ENCODE results near the gene NSUN3.
"Not testable (repeated sequence)": the region's sequence is repeated elsewhere in the genome, so short reads cannot be mapped to it uniquely, and the experiment has no call there.

The NSUN3 gene

DNA sequence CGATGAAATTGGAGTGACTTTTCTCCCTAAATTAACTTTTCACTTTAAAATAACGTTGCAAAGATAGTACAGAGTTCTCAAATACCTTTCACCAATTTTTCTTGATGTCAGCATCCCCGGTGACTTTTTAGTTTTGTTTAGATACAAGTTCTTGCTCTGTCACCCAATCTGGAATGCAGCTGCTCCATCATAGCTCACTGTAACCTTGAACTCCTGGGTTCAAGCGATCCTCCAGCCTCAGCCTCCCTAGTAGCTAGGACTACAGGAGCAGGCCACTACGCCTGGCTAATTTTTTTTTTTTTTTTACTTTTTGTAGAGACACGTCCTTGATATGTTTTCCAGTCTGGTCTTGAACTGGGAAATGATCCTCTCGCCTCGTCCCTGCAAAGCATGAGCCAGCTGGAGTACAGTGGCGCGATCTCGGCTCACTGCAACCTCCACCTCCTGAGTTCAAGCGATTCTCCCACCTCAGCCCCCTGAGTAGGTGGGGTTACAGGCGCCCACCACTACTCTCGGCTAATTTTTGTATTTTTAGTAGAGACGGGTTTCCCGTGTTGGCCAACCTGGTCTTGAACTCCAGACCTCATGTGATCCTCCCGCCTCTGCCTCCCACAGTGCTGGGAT lies 747 bp downstream of the NSUN3 start:
- H3K36me3 ChIP-seq (ENCODE audit: insufficient read depth, low read length), result no peaks in the 10 kb centered on the region; the same call in 1 of the 2 replicates
- H3K4me1 ChIP-seq (ENCODE audit: insufficient read depth, low read length), result no peaks in the 10 kb centered on the region; the same call in 1 of the 2 replicates
- peak overlapping the region; percentile 98 for H3K9ac ChIP-seq (ENCODE audit: low read depth, low read length)
- no peaks in the 10 kb centered on the region for H3K9me3 ChIP-seq (ENCODE audit: control insufficient read depth, insufficient read depth, low read length)

DNA sequence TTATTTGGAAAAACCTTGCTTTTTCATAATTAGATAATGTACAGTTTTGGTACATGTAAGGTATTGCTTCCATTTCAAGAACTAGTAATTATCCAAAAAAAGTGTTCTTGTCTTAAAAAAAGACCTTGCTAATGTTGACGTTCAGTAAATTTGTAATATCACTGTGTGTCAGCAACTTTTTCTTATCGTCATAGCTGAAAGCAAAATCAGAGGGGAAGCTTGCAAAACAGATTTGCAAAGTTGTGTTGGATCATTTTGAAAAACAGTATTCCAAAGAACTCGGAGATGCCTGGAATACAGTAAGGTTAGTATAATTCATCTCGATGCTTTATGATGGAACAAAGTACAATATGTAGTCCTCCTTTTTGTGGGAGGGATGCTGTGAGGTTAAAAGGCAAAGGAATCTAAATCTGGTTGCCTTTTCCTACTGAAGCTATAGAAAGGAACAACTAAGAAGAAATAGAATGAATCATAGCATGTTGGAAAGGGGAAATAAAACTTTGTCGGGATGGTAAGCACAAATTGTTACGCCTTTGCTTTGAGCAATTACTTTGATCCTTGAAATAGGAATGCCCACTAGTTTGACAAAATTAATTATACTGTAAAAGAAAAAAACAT lies 1.5 kb downstream of the NSUN3 start:
- no peaks in the 10 kb centered on the region; the same call in 1 of the 2 replicates for H3K4me1 ChIP-seq (ENCODE audit: insufficient read depth, low read length)
- H3K9ac ChIP-seq (ENCODE audit: low read depth, low read length), result no peak overlapping the region
- no peaks in the 10 kb centered on the region for H3K9me3 ChIP-seq (ENCODE audit: control insufficient read depth, insufficient read depth, low read length)
- no peaks in the 10 kb centered on the region; the same call in 1 of the 2 replicates for H3K36me3 ChIP-seq (ENCODE audit: insufficient read depth, low read length)

GRCh38 chr3:94065122-94065521 lies 2.3 kb downstream of the NSUN3 start:
- H3K9ac ChIP-seq (ENCODE audit: low read depth, low read length), result no peak overlapping the region
- no peaks in the 10 kb centered on the region for H3K9me3 ChIP-seq (ENCODE audit: control insufficient read depth, insufficient read depth, low read length)
- H3K36me3 ChIP-seq (ENCODE audit: insufficient read depth, low read length), result no peaks in the 10 kb centered on the region; the same call in 1 of the 2 replicates
- H3K4me1 ChIP-seq (ENCODE audit: insufficient read depth, low read length), result no peaks in the 10 kb centered on the region; the same call in 1 of the 2 replicates

- H3K9ac ChIP-seq (ENCODE audit: low read depth, low read length), result no peak overlapping the region
- no peaks in the 10 kb centered on the region for H3K9me3 ChIP-seq (ENCODE audit: control insufficient read depth, insufficient read depth, low read length)
- H3K36me3 ChIP-seq (ENCODE audit: insufficient read depth, low read length), result no peaks in the 10 kb centered on the region; the same call in 1 of the 2 replicates
- no peaks in the 10 kb centered on the region; the same call in 1 of the 2 replicates for H3K4me1 ChIP-seq (ENCODE audit: insufficient read depth, low read length)
Observed at GRCh38 chr3:94065819-94066480, 3.1 kb downstream of the NSUN3 start.

GRCh38 chr3:94066506-94067500 lies 3.9 kb downstream of the NSUN3 start:
- Histone ChIP-seq H3K36me3 (ENCODE audit: insufficient read depth, low read length) (no peaks in the 10 kb centered on the region; the same call in 1 of the 2 replicates), H3K4me1 (ENCODE audit: insufficient read depth, low read length) (no peaks in the 10 kb centered on the region; the same call in 1 of the 2 replicates), H3K9ac (ENCODE audit: low read depth, low read length) (no peak overlapping the region), H3K9me3 (ENCODE audit: control insufficient read depth, insufficient read depth, low read length) (no peaks in the 10 kb centered on the region)

DNA sequence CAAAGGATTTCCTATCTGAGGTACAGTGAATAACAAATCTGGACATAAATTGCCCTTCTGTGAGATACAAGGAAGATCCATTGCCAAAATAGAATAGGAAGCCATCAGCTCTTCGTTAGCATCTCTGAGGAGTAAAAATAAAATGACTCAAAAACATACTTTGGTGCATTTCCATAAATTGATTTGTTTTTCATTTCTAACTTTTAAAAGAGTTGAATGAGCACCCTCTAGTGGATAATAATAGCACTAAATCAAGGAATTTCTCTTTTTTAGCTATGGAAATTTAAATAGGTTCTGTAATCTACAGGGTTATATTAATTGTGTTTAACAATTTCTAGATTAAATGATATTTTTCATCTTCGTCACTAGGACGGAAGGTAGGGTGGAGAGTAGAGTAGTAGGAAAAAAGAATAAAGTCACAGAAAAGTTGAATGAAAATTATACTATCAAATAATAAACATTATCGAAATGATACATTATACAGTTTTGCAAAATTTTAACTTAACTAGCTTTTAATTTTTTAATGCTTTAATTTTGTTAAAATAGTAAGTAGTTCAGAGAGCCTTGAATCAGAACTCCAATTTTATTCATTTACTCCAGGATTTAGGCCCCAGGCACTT lies 6.4 kb downstream of the NSUN3 start:
- no peak overlapping the region for H3K9ac ChIP-seq (ENCODE audit: low read depth, low read length)

GRCh38 chr3:94070341-94070911 lies 7.6 kb downstream of the NSUN3 start:
- Histone ChIP-seq H3K36me3 (ENCODE audit: insufficient read depth, low read length) (no peaks in the 10 kb centered on the region; the same call in 1 of the 2 replicates), H3K9me3 (ENCODE audit: control insufficient read depth, insufficient read depth, low read length) (no peaks in the 10 kb centered on the region), H3K9ac (ENCODE audit: low read depth, low read length) (no peak overlapping the region), H3K4me1 (ENCODE audit: insufficient read depth, low read length) (no peaks in the 10 kb centered on the region)

More for the DNA sequence above, 6.4 kb downstream of the NSUN3 start:
- H3K9me3 ChIP-seq (ENCODE audit: control insufficient read depth, insufficient read depth, low read length), result no peaks in the 10 kb centered on the region
- no peaks in the 10 kb centered on the region; the same call in 1 of the 2 replicates for H3K36me3 ChIP-seq (ENCODE audit: insufficient read depth, low read length)
- H3K4me1 ChIP-seq (ENCODE audit: insufficient read depth, low read length), result no peaks in the 10 kb centered on the region

DNA sequence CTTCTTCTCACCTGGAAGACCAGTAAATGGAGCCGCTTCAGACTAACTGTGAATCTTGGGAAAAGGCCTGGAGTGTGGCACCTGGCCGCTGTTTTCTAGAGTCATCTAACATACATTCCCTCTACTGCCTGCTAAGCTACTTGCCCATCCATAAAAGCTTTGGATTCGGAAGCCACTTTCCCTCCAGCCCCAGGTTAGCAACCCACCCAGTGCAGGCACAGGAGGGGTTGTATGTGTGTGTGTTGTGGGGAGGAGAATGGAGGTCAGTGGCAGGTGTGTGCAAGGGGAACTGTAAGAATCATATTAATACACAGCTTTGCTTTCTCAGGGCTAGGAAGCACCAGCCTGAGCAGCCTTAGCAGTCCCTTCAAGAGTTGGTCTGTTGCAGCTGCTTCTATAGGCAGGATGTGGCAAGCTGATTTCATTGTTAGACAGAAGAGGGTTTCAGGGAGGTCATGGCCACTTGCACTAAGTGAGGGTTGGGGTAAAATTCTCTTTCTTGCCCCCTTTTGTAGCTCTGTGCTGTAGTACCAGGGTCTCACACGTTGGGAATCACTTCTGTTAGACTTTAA lies 8.9 kb downstream of the NSUN3 start:
- Histone ChIP-seq H3K9me3 (ENCODE audit: control insufficient read depth, insufficient read depth, low read length) (no peaks in the 10 kb centered on the region), H3K9ac (ENCODE audit: low read depth, low read length) (no peak overlapping the region), H3K4me1 (ENCODE audit: insufficient read depth, low read length) (no peaks in the 10 kb centered on the region), H3K36me3 (ENCODE audit: insufficient read depth, low read length) (no peaks in the 10 kb centered on the region; the same call in 1 of the 2 replicates)

- Histone ChIP-seq H3K9me3 (ENCODE audit: control insufficient read depth, insufficient read depth, low read length) (no peaks in the 10 kb centered on the region), H3K4me1 (ENCODE audit: insufficient read depth, low read length) (peaks cover 4% of the 10 kb centered on the region; the same call in 1 of the 2 replicates), H3K36me3 (ENCODE audit: insufficient read depth, low read length) (no peaks in the 10 kb centered on the region), H3K9ac (ENCODE audit: low read depth, low read length) (no peak overlapping the region)
Observed at GRCh38 chr3:94076055-94076454, 13.2 kb downstream of the NSUN3 start.

- H3K36me3 ChIP-seq (ENCODE audit: insufficient read depth, low read length); H3K9ac ChIP-seq (ENCODE audit: low read depth, low read length); H3K4me1 ChIP-seq (ENCODE audit: insufficient read depth, low read length); H3K9me3 ChIP-seq (ENCODE audit: control insufficient read depth, insufficient read depth, low read length): not testable (repeated sequence)
Observed at GRCh38 chr3:94080552-94080951, 17.7 kb downstream of the NSUN3 start.

GRCh38 chr3:94081884-94082283 lies 19.0 kb downstream of the NSUN3 start:
- H3K36me3 ChIP-seq (ENCODE audit: insufficient read depth, low read length), result peaks cover 3% of the 10 kb centered on the region; the same call in 1 of the 2 replicates

DNA sequence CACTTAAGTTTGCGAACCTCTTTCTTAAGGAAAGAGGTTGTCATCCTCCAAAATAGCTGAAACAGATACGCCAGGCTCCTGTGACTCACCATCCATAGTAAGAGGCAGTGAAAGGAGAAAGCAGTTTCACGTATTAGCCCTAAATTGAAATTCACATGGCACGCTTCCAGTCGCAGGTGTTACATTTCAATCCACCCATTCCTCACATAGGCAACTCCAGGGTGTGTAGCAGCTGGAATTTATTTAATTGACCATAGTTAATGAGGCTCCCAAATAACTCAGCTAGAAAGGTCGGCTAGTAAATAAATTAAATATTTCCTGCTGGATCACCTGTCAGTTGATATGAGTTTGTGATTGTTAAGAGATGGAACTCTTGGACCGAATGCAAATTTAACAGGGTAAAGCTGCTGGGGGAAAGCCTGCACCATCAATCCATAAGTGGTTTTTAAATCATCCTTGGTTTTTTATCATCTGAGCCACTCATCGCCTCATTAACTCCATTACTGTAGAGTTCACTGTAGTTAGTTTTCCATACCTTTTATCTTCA lies 19.6 kb downstream of the NSUN3 start:
- H3K4me1 ChIP-seq (ENCODE audit: insufficient read depth, low read length), result peaks cover 4% of the 10 kb centered on the region; the same call in 1 of the 2 replicates
- H3K9me3 ChIP-seq (ENCODE audit: control insufficient read depth, insufficient read depth, low read length), result no peaks in the 10 kb centered on the region
- no peak overlapping the region for H3K9ac ChIP-seq (ENCODE audit: low read depth, low read length)
- peaks cover 3% of the 10 kb centered on the region; the same call in 1 of the 2 replicates for H3K36me3 ChIP-seq (ENCODE audit: insufficient read depth, low read length)

More at GRCh38 chr3:94081884-94082283, 19.0 kb downstream of the NSUN3 start:
- H3K9me3 ChIP-seq (ENCODE audit: control insufficient read depth, insufficient read depth, low read length), result no peaks in the 10 kb centered on the region
- no peak overlapping the region for H3K9ac ChIP-seq (ENCODE audit: low read depth, low read length)
- H3K4me1 ChIP-seq (ENCODE audit: insufficient read depth, low read length), result peaks cover 4% of the 10 kb centered on the region; the same call in 1 of the 2 replicates

Measured in ES-I3 (cell line).